K562 (cell line): Measurements from ENCODE around the gene ROPN1. TPM values are rescaled to one million over a fixed set of nuclear protein-coding genes. Genes with fewer than 3 reads are reported as not detected.

Experiments
- ATAC-seq: fragments of 200-7000 bp; cut with Tn5 transposase; 3 replicates; pipeline ENCODE4 v1.9.1; 2020; ENCODE audit warnings: moderate library complexity
- BruUV-seq: library from RNA; stranded (reverse); fragments of 400-500 nt; replicated peaks from 2 replicates; lab custom pipeline; 2021; lab: Mats Ljungman, UMichigan
- CTCF ChIA-PET: fragments of 300-600 bp; formaldehyde crosslinking; extraction: SDS; loops from one replicate; lab custom pipeline; 2021; ENCODE audit warnings: low intra/inter-chr PET ratio; lab: Yijun Ruan, JAX
- POLR2A ChIA-PET: fragments of 300-600, 350-650 bp; sonication (Branson Sonifier 250); formaldehyde crosslinking; extraction: SDS; loops from one replicate; lab custom pipeline; 2021; ENCODE audit warnings: antibody characterized with exemption, inconsistent platforms; lab: Yijun Ruan, JAX
- DNase-seq, 4 experiments: peaks; one replicate each; pipeline versions ENCODE4 v3.0.0 to v3.0.0-alpha.2; 2011 to 2018; ENCODE audit warnings: low spot score in 3 of 4, mixed read lengths in 3 of 4; ENCODE audit errors: extremely low read depth in 1 of 4
- FAIRE-seq: peaks from 2 replicates; lab custom pipeline; 2011; peaks lifted over from hg19 to GRCh38; lab: Jason Lieb, UNC
- H2AFZ ChIP-seq: 2 replicates; pipeline ENCODE4 v1.6.0; 2011; ENCODE audit warnings: low read depth, low read length, control low read depth, inconsistent platforms
- H3K27ac ChIP-seq: fragments of 200-600 bp; 3 replicates; pipeline ENCODE4 v1.8.0; 2011; ENCODE audit warnings: low read depth, mild to moderate bottlenecking, control low read depth, inconsistent platforms, low read length, moderate library complexity, mixed read lengths; ENCODE audit errors: extremely low read depth
- H3K27me3 ChIP-seq, 2 experiments: fragments of 300-600 bp in 1 of 2; 2 replicates in 1 of 2; 3 replicates in 1 of 2; pipeline versions ENCODE4 v1.6.0 to v1.8.0; 2011; ENCODE audit warnings: inconsistent platforms in 2 of 2, low read length in 2 of 2, mild to moderate bottlenecking in 1 of 2, mixed read lengths in 1 of 2, moderate library complexity in 1 of 2; ENCODE audit not compliant: control insufficient read depth in 2 of 2, insufficient read depth in 2 of 2
- H3K36me3 ChIP-seq: fragments of 300-600 bp; 3 replicates; pipeline ENCODE4 v1.8.0; 2011; ENCODE audit warnings: mild to moderate bottlenecking, low read length, inconsistent platforms; ENCODE audit not compliant: control insufficient read depth, insufficient read depth
- H3K4me1 ChIP-seq, 2 experiments: fragments of 200-600 bp in 1 of 2; replicated peaks in 1 of 2; 2 replicates in 1 of 2; 3 replicates in 1 of 2; pipeline versions ENCODE4 v1.5.1 to v1.8.0; 2011; ENCODE audit warnings: inconsistent platforms in 2 of 2, low read length in 2 of 2, mild to moderate bottlenecking in 1 of 2, mixed read lengths in 1 of 2, moderate library complexity in 1 of 2; ENCODE audit not compliant: control insufficient read depth in 2 of 2, insufficient read depth in 2 of 2
- H3K4me2 ChIP-seq: 2 replicates; pipeline ENCODE4 v1.6.1; 2011; ENCODE audit warnings: low read length, control low read depth, inconsistent platforms, mixed read lengths; ENCODE audit not compliant: insufficient read depth
- H3K4me3 ChIP-seq: fragments of 200-600 bp; sonication (generic), shearing (Covaris generic); 2 replicates; pipeline ENCODE4 v1.5.1; 2016; ENCODE audit warnings: control low read depth, inconsistent platforms
- H3K79me2 ChIP-seq: fragments of 200-600 bp; 3 replicates; pipeline ENCODE4 v1.8.0; 2011; ENCODE audit warnings: low read length, inconsistent platforms; ENCODE audit not compliant: control insufficient read depth, insufficient read depth
- H3K9ac ChIP-seq, 2 experiments: 2 replicates each; pipeline versions ENCODE4 v1.6.0 to v1.6.1; 2011; ENCODE audit warnings: low read depth in 2 of 2, low read length in 2 of 2, control low read depth in 1 of 2, inconsistent platforms in 1 of 2, mild to moderate bottlenecking in 1 of 2, mixed read lengths in 1 of 2; ENCODE audit not compliant: insufficient read depth in 1 of 2
- H3K9me1 ChIP-seq: one replicate; pipeline ENCODE4 v1.6.0; 2011; ENCODE audit warnings: inconsistent platforms, mild to moderate bottlenecking, low read length, moderate library complexity; ENCODE audit not compliant: control insufficient read depth, insufficient read depth
- H3K9me3 ChIP-seq: replicated peaks from 2 replicates; pipeline ENCODE4 v1.5.1; 2011; ENCODE audit warnings: low read depth, low read length, inconsistent platforms; ENCODE audit not compliant: control insufficient read depth, insufficient read depth
- H4K20me1 ChIP-seq: replicated peaks from 2 replicates; pipeline ENCODE4 v1.6.1; 2011; ENCODE audit warnings: low read length, inconsistent platforms, mixed read lengths; ENCODE audit not compliant: control insufficient read depth, insufficient read depth
- BDP1 ChIP-seq: IDR thresholded peaks from 3 replicates; pipeline ENCODE4 v1.6.1; 2011; ENCODE audit not compliant: insufficient read length, insufficient read depth
- CBFB ChIP-seq: sonication (generic); formaldehyde crosslinking; IDR thresholded peaks from 2 replicates; pipeline ENCODE4 v1.4.0; 2020; ENCODE audit warnings: mild to moderate bottlenecking, missing genetic modification reagents
- CBX3 ChIP-seq, 2 experiments: IDR thresholded peaks; 1 replicate in 1 of 2; 2 replicates in 1 of 2; pipeline ENCODE4 v1.6.1; 2012; ENCODE audit warnings: inconsistent platforms in 2 of 2, low read length in 2 of 2, borderline replicate concordance in 1 of 2, control low read depth in 1 of 2
- DNMT1 ChIP-seq: fragments of 450-650 bp; IDR thresholded peaks from 2 replicates; pipeline ENCODE4 v1.6.1; 2016; ENCODE audit warnings: antibody characterized with exemption, mild to moderate bottlenecking
- EP400 ChIP-seq: fragments of 450-650 bp; IDR thresholded peaks from 2 replicates; pipeline ENCODE4 v1.6.1; 2017; ENCODE audit warnings: antibody characterized with exemption, mild to moderate bottlenecking, moderate library complexity
- GTF2E2 ChIP-seq: fragments of 200-800 bp; sonication (Bioruptor generic); IDR thresholded peaks from 2 replicates; pipeline ENCODE4 v1.6.1; 2016; ENCODE audit warnings: missing genetic modification characterization, missing compliant biosample characterization
- SMAD2 ChIP-seq: fragments of 150-350 bp; IDR thresholded peaks from 2 replicates; pipeline ENCODE4 v1.6.1; 2014; ENCODE audit warnings: low read depth, mild to moderate bottlenecking, low read length
- XRCC3 ChIP-seq: fragments of 450-650 bp; IDR thresholded peaks from 2 replicates; pipeline ENCODE4 v1.6.1; 2017; ENCODE audit warnings: mild to moderate bottlenecking, moderate library complexity
- ZC3H4 ChIP-seq: sonication (generic); formaldehyde crosslinking; IDR thresholded peaks from 2 replicates; pipeline ENCODE4 v1.9.0; 2021; ENCODE audit warnings: missing genetic modification reagents, borderline replicate concordance
- ZEB2 ChIP-seq: fragments of 450-650 bp; IDR thresholded peaks from 2 replicates; pipeline ENCODE4 v1.6.1; 2016
- ZNF224 ChIP-seq: sonication (generic); formaldehyde crosslinking; IDR thresholded peaks from 2 replicates; pipeline ENCODE4 v1.8.0; 2022; ENCODE audit warnings: mild to moderate bottlenecking, missing genetic modification reagents
- ZNF668 ChIP-seq: fragments of 250-450 bp; sonication (Bioruptor Pico); IDR thresholded peaks from 2 replicates; pipeline ENCODE4 v1.8.0; 2022; ENCODE audit warnings: mild to moderate bottlenecking, inconsistent platforms
- ZNF696 ChIP-seq: fragments of 250-450 bp; sonication (Bioruptor Pico); conservative IDR thresholded peaks from 2 replicates; pipeline ENCODE4 v1.4.0; 2020; ENCODE audit warnings: mild to moderate bottlenecking, moderate library complexity
- WGBS: fragments of 100-300 bp; shearing (Covaris generic); methylation state at CpG from one replicate; pipeline ENCODE4 v1.1.6; 2016; ENCODE audit warnings: low coverage, mixed read lengths; ENCODE audit not compliant: insufficient coverage; ENCODE audit errors: missing lambda C conversion rate; 5-methylcytosine and 5-hydroxymethylcytosine counted together
- in situ Hi-C: fragments of 300-500 bp; cut with MboI; formaldehyde crosslinking; loops from 4 replicates; pipeline ENCODE4 v1.15.0; 2018; ENCODE audit warnings: inconsistent platforms, mixed read lengths
- intact Hi-C: fragments of 100-400 bp; cut with micrococcal nuclease; formaldehyde crosslinking; loops from 2 replicates; pipeline ENCODE4 v1.14.2; 2022
- polyA plus RNA-seq, 8 experiments: library from polyadenylated mRNA; depleted of rRNA in 4 of 8; stranded (reverse) in 5 of 8; unstranded in 3 of 8; fragments of >200 nt; fragmentation: Nextera tagmentation in 2 of 8; fragmentation: Illumina TruSeq in 1 of 8; extraction: Ambion mirVana in 2 of 8; extraction: Trizol in 1 of 8; gene quantifications; 2 replicates each; pipeline versions ENCODE4 v1.2.1 to v1.2.3, GENCODE V29; 2011 to 2014; ENCODE audit warnings: inconsistent platforms in 1 of 8, missing spikeins in 1 of 8
- total RNA-seq, 7 experiments: library from RNA; depleted of rRNA in 6 of 7; stranded (reverse); fragments of >200 nt in 6 of 7; fragmentation: Illumina TruSeq in 2 of 7; extraction: Trizol in 2 of 7; gene quantifications; 2 replicates each; pipeline versions ENCODE4 v1.2.1 to v1.2.3, GENCODE V29; 2011 to 2021; ENCODE audit warnings: low replicate concordance in 1 of 7
- TF ChIP-seq, protein P1 (sequence below): fragments of 250-450 bp; sonication (Bioruptor Pico); IDR thresholded peaks from 2 replicates; pipeline ENCODE4 v1.4.0; 2020
- TF ChIP-seq, protein P2 (sequence below): fragments of 450-650 bp; formaldehyde crosslinking; IDR thresholded peaks from 2 replicates; pipeline ENCODE4 v1.4.0; 2020; ENCODE audit warnings: mild to moderate bottlenecking, moderate library complexity
- TF ChIP-seq, protein P3 (sequence below), 3 experiments: IDR thresholded peaks in 2 of 3; conservative IDR thresholded peaks in 1 of 3; 2 replicates each; pipeline ENCODE4 v1.5.1; 2011 to 2012; ENCODE audit warnings: low read length in 3 of 3, mild to moderate bottlenecking in 3 of 3, control low read depth in 2 of 3, improper control_type of control experiment in 1 of 3, inconsistent platforms in 1 of 3, low read depth in 1 of 3, mixed read lengths in 1 of 3, moderate library complexity in 1 of 3; ENCODE audit not compliant: insufficient read depth in 2 of 3

The ROPN1 gene
- total and polyA plus RNA-seq, 9 of the 15 experiments (the other 6 are each of a cell fraction or from before 2014, with no cell fraction given), result not detected

DNA sequence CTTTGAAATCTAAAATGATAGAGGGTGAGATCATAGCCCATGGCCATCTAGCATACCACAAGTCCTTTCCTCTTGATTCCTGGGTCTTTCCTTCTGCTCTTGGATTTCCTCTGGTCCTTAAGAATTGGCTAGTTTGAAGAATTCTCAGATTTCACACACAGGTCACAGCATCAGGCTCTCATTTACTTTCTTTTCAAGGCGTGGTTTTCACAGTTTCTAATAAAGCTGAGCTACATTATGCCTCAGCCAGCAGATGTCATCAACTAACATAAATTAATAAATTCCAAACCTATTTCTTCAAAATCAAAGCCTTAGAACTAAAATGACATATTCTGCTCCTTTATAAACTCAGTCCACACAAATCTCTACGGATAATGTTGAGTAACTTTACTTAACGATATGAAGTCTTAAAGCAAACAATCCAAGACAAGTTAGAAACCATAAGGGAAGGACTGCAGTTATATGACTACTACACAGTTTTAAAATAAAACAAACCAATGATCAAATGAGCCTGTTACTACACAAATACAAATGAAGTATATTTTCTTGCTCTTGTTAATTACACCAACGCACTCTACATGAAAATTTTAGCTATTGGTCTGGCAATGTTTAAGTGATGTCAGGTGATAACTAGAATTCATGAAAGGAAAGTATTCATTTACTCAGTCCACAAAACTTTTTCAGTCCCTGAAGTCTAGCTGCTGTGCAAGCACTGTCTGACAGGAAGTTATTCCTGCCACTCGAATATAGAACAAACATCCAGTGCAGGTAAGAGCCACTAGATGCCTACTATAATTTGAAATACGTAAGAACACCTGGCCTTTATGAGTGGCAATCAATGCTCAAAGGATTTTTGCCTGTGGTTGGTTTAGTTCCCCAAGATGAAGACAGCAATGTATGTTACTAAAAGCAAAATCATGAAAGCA, 40.1 kb downstream of the ROPN1 start:
- in situ Hi-C loops, result no loop called here
- H3K27ac ChIP-seq, result no peak overlapping the region
- no peaks in the 10 kb centered on the region for H3K4me1 ChIP-seq
- 85% methylated on average over 6 of the region's 6 CpGs for WGBS
- BruUV-seq, result no TSS peak
- ChIA-PET CTCF (no interaction called here), POLR2A (no interaction called here)
- DNase-seq (no peak), ATAC-seq (no peak), FAIRE-seq (no peak)
- H3K9ac ChIP-seq, result no peak overlapping the region
- peaks cover 72% of the 10 kb centered on the region for H3K36me3 ChIP-seq
- H2AFZ ChIP-seq, result no peak overlapping the region
- H3K4me3 ChIP-seq, result no peak overlapping the region
- no peaks in the 10 kb centered on the region for H3K27me3 ChIP-seq
- no peak for TF ChIP-seq BDP1
- no peak for TF ChIP-seq EP400
- no peak for TF ChIP-seq SMAD2
- TF ChIP-seq XRCC3, result no peak
- no peak for TF ChIP-seq CBFB
- TF ChIP-seq ZNF224 (CRISPR knock-in tag), result no peak
- no peak for TF ChIP-seq ZEB2
- TF ChIP-seq, protein P1, sequence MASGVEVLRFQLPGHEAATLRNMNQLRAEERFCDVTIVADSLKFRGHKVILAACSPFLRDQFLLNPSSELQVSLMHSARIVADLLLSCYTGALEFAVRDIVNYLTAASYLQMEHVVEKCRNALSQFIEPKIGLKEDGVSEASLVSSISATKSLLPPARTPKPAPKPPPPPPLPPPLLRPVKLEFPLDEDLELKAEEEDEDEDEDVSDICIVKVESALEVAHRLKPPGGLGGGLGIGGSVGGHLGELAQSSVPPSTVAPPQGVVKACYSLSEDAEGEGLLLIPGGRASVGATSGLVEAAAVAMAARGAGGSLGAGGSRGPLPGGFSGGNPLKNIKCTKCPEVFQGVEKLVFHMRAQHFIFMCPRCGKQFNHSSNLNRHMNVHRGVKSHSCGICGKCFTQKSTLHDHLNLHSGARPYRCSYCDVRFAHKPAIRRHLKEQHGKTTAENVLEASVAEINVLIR (CRISPR knock-in tag), result no peak
- no peak for TF ChIP-seq ZNF696 (CRISPR knock-in tag)
- TF ChIP-seq, protein P2, sequence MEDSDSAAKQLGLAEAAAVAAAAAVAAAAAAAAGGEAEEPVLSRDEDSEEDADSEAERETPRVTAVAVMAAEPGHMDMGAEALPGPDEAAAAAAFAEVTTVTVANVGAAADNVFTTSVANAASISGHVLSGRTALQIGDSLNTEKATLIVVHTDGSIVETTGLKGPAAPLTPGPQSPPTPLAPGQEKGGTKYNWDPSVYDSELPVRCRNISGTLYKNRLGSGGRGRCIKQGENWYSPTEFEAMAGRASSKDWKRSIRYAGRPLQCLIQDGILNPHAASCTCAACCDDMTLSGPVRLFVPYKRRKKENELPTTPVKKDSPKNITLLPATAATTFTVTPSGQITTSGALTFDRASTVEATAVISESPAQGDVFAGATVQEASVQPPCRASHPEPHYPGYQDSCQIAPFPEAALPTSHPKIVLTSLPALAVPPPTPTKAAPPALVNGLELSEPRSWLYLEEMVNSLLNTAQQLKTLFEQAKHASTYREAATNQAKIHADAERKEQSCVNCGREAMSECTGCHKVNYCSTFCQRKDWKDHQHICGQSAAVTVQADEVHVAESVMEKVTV (CRISPR knock-in tag), result no peak
- TF ChIP-seq CBX3 (IDR thresholded peaks at IDR 0.05; ENCODE audit: borderline replicate concordance in 1 of 2, low read length in 2 of 2), result no peak
- no peak for TF ChIP-seq ZC3H4
- no peak for TF ChIP-seq ZNF668
- TF ChIP-seq GTF2E2, result no peak
- TF ChIP-seq DNMT1, result no peak
- TF ChIP-seq, protein P3, sequence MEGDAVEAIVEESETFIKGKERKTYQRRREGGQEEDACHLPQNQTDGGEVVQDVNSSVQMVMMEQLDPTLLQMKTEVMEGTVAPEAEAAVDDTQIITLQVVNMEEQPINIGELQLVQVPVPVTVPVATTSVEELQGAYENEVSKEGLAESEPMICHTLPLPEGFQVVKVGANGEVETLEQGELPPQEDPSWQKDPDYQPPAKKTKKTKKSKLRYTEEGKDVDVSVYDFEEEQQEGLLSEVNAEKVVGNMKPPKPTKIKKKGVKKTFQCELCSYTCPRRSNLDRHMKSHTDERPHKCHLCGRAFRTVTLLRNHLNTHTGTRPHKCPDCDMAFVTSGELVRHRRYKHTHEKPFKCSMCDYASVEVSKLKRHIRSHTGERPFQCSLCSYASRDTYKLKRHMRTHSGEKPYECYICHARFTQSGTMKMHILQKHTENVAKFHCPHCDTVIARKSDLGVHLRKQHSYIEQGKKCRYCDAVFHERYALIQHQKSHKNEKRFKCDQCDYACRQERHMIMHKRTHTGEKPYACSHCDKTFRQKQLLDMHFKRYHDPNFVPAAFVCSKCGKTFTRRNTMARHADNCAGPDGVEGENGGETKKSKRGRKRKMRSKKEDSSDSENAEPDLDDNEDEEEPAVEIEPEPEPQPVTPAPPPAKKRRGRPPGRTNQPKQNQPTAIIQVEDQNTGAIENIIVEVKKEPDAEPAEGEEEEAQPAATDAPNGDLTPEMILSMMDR (IDR thresholded peaks at IDR 0.05 in 2 of 3, conservative IDR thresholded peaks at IDR 0.05 in 1 of 3; ENCODE audit: insufficient read depth in 2 of 3, low read depth in 1 of 3, low read length in 3 of 3), result no peak
- no peaks in the 10 kb centered on the region for H3K9me3 ChIP-seq
- H4K20me1 ChIP-seq, result no peaks in the 10 kb centered on the region
- intact Hi-C loops, result no loop called here
- H3K4me2 ChIP-seq, result no peak overlapping the region
- H3K9me1 ChIP-seq, result peaks cover 4% of the 10 kb centered on the region
- no peaks in the 10 kb centered on the region for H3K79me2 ChIP-seq
